Colon (tissue), 2 donors: ENCODE measurements around the gene LILRA6.
"Not testable (repeated sequence)": the region's sequence is repeated elsewhere in the genome, so short reads cannot be mapped to it uniquely, and the experiment has no call there.

Source experiments
- FAIRE-seq: peaks from 2 replicates; lab custom pipeline; 2012; peaks lifted over from hg19 to GRCh38; lab: Jason Lieb, UNC
- donor health status: control.
- donor health status: control.

The LILRA6 gene

GRCh38 chr19:54231077-54231931 lies 11.3 kb downstream of the LILRA6 start:
- FAIRE-seq = no peak

GRCh38 chr19:54230031-54230430 lies 12.6 kb downstream of the LILRA6 start:
- FAIRE-seq = no peak

- FAIRE-seq = no peak
Observed at GRCh38 chr19:54229146-54229545, 13.4 kb downstream of the LILRA6 start.

GRCh38 chr19:54224619-54225018 lies 18.0 kb downstream of the LILRA6 start:
- not testable (repeated sequence) for FAIRE-seq

- not testable (repeated sequence) for FAIRE-seq
Observed at GRCh38 chr19:54223937-54224281, 18.7 kb downstream of the LILRA6 start.

- FAIRE-seq = not testable (repeated sequence)
Observed at GRCh38 chr19:54223277-54223936, 19.2 kb downstream of the LILRA6 start.

GRCh38 chr19:54222474-54223276 lies 19.9 kb downstream of the LILRA6 start, which contains the start of gene LILRB3:
TSS of gene LILRB3 (minus strand) at chr19:54223007. CDS start at chr19:54222976, 31 bp downstream.
- FAIRE-seq = not testable (repeated sequence)

GRCh38 chr19:54221947-54222346 lies 20.6 kb downstream of the LILRA6 start:
- FAIRE-seq = not testable (repeated sequence)

- not testable (repeated sequence) for FAIRE-seq
Observed at GRCh38 chr19:54219702-54220101, 22.9 kb downstream of the LILRA6 start.

- FAIRE-seq = no peak
Observed at GRCh38 chr19:54218960-54219661, 23.5 kb downstream of the LILRA6 start.

- FAIRE-seq = no peak
Observed at GRCh38 chr19:54218259-54218658, 24.3 kb downstream of the LILRA6 start.

- not testable (repeated sequence) for FAIRE-seq
Observed at GRCh38 chr19:54217517-54218247, 24.9 kb downstream of the LILRA6 start.

- FAIRE-seq = no peak
Observed at GRCh38 chr19:54216869-54217268, 25.7 kb downstream of the LILRA6 start.

- not testable (repeated sequence) for FAIRE-seq
Observed at GRCh38 chr19:54214734-54215133, 27.9 kb downstream of the LILRA6 start.

- FAIRE-seq = not testable (repeated sequence)
Observed at GRCh38 chr19:54214217-54214616, 28.4 kb downstream of the LILRA6 start.

- no peak for FAIRE-seq
Observed at GRCh38 chr19:54211235-54211634, 31.4 kb downstream of the LILRA6 start.

- FAIRE-seq = no peak
Observed at GRCh38 chr19:54209811-54210494, 32.6 kb downstream of the LILRA6 start.

- FAIRE-seq = no peak
Observed at GRCh38 chr19:54209058-54209810, 33.4 kb downstream of the LILRA6 start.

GRCh38 chr19:54208784-54209057 lies 33.9 kb downstream of the LILRA6 start:
- no peak for FAIRE-seq
